Suppressor macrophage treated with lipopolysaccharide for 1 hour (primary cell): ENCODE data around the gene ALK.
"Not testable (repeated sequence)": the region's sequence is repeated elsewhere in the genome, so short reads cannot be mapped to it uniquely, and the experiment has no call there.

Experiments
- DNase-seq, 3 donors: peaks; one replicate each; pipeline ENCODE4 v3.0.0-alpha.2; 2020 to 2022

The ALK gene

GRCh38 chr2:29261003-29261402, 660.4 kb downstream of the ALK start:
- no peak for DNase-seq

DNA sequence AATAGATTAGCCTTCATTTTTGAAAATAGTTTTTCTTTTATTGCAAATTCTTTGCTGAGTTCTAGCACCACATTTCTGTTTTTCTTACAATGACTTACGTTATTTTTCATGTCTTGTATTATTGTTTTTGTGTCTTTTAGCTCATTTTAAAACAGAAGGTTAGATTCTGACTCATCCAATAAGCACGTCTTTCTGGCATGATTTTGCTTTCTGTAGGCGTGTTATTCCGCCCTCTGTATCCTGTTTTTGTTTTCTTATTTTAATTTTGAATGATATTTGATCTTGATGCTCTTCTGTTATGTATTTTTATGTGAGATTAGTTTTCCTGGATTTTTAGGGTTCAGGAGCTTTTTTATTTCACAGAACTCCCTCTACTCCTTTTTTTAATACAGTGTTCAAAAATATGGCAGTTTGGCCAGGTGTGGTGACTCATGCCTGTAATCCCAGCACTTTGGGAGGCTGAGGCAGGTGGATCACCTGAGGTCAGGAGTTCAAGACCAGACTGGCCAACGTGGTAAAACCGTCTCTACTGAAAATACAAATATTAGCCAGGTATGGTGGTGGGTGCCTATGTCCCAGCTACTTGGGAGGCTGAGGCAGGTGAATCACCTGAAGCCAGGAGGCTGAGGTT, 661.1 kb downstream of the ALK start:
- no peak for DNase-seq

DNA sequence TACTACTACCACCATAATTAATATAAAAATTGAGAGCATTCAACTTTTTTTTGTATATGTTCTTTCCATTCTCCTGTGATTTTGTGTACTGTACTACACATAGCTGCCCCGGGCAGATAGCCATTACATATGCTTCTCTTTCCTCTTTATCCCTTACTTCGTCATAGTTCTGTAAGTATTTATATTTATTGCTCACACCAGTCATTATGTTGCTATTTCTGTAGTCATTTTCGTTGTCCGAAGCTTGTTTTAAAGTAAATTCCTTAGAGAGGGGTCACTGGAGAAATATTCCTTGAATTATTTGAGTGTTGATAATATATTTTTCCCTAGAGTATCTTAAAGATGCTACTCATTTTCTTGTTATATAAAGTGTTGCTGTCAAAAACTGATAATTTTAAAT, 662.2 kb downstream of the ALK start:
- no peak for DNase-seq

- DNase-seq = peak; percentile 28 to 44 (median 32)
These were observed 666.4 kb downstream of the ALK start for GRCh38 chr2:29255004-29255403.

DNA sequence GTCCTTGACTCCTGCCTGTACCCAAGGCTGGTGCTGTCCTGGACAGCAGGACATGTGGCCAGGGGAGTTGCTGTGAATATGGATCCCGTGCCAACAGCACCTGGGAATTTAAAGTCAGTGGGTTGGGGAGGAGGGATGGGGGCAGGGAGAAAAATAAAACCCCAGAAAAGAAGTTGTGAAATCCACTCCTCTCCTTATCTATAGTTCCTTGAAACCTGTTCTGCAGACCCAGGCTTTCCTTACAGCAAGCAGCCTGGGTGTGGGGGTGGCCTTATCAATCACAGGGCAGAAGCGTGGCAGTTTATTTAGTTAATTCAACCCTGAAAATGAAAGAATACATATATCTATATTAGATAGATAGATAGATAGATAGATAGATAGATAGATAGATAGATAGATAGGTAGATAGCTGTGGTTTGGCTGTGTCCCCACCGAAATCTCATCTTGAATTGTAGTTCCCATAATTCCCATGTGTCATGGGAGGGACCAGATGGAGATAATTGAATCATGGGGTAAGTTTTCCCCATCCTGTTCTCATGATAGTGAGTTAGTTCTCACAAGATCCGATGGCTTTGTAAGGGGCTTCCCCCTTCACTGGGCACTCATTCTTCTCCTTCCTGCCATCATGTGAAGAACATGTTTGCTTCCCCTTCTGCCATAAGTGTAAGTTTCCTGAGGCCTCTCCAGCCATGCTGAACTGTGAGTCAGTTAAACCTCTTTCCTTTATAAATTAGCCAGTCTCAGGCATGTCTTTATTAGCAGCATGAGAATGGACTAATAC, 667.7 kb downstream of the ALK start:
- DNase-seq = peak; percentile 52 to 69 (median 60)

GRCh38 chr2:29253026-29253425, 668.4 kb downstream of the ALK start:
- DNase-seq = no peak

- DNase-seq = no peak
These were observed 670.0 kb downstream of the ALK start for GRCh38 chr2:29251406-29251805.

DNA sequence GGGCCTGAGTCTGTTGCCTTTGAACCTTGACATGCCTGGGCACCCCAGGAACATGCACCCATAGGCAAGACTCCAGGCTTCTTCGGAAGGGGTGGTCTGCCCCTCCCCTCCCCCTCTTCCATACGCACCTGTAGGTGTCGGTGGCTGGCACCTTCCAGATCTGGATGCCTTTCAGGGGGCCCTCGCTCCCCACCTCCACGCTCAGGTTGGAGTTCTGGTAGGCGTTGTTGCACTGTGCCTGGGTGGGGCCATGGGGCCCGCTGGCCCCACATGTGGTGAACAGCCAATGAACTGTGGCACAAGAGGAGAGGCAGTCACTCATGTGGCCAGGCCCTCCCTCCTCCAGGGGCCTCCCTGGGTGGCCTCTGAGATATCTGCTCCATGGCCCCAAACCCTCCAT, 670.4 kb downstream of the ALK start:
- DNase-seq = no peak

- DNase-seq = no peak
These were observed 671.6 kb downstream of the ALK start for GRCh38 chr2:29249666-29250253.

GRCh38 chr2:29247336-29247914, 674.0 kb downstream of the ALK start:
- DNase-seq = no peak

DNA sequence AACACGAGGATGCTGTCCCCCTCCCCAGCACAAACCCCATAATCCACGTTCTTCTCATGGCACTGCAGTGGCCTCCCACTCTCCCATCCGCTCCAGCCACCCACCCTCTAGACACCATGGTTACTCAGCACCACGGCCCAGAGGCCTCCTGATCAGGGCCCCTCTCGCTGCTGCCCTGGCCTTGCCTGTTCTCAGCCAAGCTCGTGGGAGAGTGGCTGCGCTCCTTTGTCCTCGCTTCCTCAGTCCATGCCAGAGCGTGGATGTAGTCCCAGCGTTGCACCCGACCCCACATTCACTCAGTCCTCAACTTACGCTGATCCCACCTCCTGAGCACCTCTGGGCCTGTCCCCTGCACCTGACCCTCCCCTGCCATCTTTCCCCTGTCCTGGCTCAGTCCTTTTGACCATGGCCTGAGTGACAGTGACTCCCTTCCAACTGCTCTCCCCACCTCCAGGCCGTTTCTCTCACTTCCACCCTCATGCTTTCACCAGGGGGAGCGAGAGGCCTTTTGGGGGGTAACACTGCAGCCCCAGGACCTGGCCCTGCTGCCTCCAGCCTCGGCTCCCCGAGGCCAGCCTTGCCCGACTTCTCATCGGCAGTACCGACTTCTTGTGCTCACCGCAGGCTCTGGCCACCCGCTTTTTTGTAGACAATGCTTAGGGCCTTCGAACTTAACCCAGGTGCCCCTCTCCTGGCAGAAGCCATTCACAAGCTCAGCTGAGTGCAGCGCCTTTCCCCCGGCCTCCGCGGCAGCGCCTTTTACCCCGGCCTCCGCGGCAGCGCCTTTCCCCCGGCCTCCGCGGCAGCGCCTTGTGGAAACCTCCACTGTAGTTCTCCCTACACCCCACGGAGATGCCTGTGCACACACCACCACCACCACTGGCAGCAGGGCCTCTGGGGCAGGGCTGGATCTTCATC, 674.7 kb downstream of the ALK start:
- no peak for DNase-seq

- DNase-seq = no peak
These were observed 675.5 kb downstream of the ALK start for GRCh38 chr2:29245742-29246382.

GRCh38 chr2:29245035-29245741, 676.2 kb downstream of the ALK start:
- not testable (repeated sequence) for DNase-seq

DNA sequence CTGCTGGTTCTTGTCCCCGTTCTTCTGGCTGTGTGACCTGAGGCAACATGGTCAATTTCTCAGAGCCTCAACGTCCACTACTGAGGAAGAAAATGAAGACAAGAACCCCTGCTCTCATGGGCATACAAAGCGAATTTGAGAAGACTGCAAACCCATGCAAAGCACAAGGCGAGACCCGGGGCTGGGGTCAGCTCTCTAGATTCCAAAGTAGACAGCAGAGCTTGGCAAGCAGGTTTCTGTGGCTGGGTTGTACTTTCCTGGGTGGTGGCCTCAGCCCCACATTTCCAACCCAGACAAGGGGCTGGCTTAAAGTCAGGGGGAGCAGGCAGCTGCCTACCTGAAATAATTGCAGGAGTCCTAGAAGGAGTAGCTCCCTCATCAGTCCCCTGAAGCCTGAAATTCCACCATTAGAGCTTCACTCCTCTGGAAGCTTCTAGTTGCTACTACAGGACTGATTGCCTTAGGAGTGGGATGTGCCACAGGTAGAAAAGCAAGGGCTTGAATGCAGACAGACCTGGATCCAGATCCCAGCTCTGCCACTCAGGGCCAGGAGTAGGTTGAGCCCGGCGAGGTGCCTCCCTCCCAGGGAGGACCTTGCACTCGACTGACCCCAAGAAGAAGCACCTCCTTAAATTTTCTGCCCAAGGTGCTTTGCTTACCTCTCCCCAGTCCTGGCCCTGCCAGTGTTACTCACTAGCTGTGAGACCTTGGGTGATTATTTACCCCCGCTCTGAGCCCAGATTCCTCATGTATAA, 678.6 kb downstream of the ALK start:
- no peak for DNase-seq

- no peak for DNase-seq
These were observed 679.3 kb downstream of the ALK start for GRCh38 chr2:29241955-29242565.

GRCh38 chr2:29241341-29241740, 680.0 kb downstream of the ALK start:
- no peak for DNase-seq

GRCh38 chr2:29240601-29241000, 680.8 kb downstream of the ALK start:
- DNase-seq = no peak

GRCh38 chr2:29239209-29239960, 682.0 kb downstream of the ALK start:
- DNase-seq = no peak

DNA sequence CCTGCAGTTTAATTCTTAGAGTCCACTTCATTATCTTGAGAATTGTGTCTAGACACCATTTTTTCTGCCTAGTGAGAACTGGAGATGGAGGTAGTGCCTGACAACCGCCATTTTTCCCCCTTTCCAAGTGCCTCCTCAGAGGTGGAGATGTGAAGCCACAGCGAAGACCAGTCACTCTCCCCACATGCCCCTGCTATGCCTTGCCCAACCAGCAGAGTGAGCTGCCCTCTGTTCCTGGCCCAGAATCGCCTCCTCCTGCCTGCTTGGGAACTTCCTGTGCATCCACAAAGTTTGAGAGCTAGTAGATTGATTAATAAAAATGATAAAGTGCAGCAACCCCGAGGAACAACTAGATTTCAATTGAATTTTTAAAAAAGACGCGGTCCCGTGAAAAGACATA, 682.9 kb downstream of the ALK start:
- DNase-seq = peak; percentile 53 to 67 (median 59)

GRCh38 chr2:29236074-29236473, 685.3 kb downstream of the ALK start:
- DNase-seq = no peak
